ENCODE results near the gene HDAC9.
"Not testable (repeated sequence)": the region's sequence is repeated elsewhere in the genome, so short reads cannot be mapped to it uniquely, and the experiment has no call there.

The HDAC9 gene

DNA sequence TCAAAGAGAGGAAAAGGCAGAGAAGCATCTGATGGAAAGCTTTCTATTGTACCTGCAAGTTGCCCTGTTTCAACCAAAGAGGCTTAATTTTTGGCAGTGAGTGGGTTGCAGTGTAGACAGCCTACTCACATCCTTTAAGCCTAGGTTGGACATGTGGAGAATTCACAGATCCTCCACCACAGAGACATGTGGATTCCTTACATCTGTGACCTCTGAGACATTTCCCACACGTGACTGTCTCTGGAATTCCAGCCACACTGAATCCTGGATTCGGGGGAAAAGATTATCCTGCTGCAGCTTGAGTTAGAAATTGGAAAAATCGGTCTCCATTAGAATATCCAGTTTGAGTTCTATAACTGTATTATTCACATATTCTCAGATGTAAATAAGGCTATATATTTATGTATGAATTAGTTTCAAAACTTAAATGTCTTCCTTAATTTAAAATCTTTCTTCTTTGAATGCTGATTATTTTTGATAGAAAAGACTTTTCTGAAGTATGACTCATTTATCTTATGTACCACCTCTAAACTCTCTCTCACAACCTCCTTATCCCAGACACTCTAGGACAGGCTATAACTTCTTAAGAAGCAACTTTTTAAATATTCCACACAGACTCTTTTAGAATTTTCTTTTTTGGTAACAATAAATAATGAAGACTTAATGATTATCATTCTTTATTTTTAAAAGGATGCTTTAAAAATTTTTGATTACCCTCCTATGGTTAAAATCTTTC, 498.6 kb downstream of the HDAC9 start:
- no peak for DNase-seq

DNA sequence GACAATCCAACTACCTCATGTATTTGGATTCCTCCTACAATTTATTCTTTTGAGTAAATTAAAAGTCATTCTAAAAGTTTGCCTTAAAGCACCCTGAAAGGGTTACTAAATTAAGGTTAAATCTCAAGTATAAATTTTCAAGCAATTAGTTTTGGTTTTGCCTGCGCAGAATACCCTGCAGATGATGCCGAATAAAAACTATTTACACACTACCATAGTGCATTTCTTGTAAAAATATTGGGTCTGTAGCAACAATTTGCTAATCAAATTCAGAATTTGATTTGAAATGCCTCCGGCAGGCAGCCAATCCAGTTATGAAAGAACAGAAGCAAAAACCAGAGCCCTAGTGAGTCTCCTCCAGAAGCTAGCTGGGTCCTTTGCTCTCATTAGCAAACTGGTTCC, 499.7 kb downstream of the HDAC9 start:
- DNase-seq, result no peak

DNA sequence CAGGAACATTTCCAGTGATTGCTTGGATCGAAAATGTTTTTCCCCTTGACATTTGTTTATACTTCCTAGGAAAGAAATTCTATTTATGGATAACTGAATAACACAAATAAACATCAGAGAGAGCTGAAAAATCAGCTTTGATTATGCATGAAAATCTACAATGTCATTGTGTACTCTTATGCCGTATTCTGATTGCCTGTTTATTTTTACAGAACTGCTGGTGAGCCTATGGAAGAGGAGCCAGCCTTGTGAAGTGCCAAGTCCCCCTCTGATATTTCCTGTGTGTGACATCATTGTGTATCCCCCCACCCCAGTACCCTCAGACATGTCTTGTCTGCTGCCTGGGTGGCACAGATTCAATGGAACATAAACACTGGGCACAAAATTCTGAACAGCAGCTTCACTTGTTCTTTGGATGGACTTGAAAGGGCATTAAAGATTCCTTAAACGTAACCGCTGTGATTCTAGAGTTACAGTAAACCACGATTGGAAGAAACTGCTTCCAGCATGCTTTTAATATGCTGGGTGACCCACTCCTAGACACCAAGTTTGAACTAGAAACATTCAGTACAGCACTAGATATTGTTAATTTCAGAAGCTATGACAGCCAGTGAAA, 500.4 kb downstream of the HDAC9 start:
- no peak for DNase-seq

GRCh38 chr7:18996583-18996982, 501.0 kb downstream of the HDAC9 start:
- DNase-seq, result no peak

- DNase-seq, result no peak
Measured at GRCh38 chr7:18997477-18998150, 502.1 kb downstream of the HDAC9 start.

- DNase-seq, result no peak
Measured at GRCh38 chr7:19000410-19000809, 504.9 kb downstream of the HDAC9 start.

DNA sequence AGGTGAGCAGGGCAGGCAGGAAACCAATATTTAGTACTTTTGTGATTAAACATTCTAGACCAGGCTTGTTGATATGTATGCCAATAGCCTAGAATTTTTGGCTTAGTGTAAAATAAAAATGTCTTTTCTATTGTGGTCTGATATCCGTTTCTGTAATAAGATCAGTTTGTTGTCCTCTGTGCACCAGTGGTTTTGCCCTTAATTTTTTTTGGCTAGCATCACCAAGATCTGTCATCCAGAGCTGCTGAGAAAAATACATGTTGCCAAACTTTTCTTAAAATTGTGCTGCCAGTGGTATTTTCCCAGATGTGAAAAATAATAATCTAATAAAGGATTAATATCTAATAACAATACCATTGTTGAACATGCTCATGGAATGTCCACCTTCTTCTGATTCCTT, 506.3 kb downstream of the HDAC9 start:
- DNase-seq, result no peak

DNA sequence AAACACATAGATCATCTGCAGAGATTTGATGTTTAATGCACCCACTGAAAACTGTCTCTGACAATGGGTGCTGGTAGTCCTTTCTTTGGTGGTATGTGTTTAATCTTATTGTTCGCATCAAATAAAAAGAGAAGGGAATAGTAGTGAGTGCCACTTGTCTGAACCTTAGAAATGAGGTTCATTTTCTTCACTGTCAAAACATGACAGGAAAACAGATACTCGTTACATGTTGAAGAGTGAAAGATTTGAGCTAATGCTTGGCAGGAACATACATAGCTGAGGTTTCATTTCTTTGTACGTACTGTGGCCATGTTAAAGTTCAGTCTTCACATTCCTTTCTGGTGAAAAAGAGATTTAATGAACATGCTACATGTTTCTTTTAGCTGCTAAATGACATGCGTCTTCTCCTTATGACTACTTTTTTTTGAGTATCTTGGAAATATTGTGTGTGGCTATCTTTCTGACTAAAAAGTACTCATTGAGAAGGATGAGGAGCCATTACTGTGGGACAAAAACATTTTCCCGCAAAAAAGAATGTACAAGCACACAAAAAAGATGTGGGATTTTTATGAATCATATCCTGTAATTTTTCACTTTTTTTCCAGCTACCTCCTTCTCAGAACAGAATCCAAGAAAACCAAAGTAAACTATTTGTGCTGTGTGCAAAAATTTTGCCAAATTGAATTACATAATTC, 513.8 kb downstream of the HDAC9 start:
- DNase-seq, result no peak

GRCh38 chr7:19009936-19010280, 514.4 kb downstream of the HDAC9 start:
- no peak for DNase-seq

DNA sequence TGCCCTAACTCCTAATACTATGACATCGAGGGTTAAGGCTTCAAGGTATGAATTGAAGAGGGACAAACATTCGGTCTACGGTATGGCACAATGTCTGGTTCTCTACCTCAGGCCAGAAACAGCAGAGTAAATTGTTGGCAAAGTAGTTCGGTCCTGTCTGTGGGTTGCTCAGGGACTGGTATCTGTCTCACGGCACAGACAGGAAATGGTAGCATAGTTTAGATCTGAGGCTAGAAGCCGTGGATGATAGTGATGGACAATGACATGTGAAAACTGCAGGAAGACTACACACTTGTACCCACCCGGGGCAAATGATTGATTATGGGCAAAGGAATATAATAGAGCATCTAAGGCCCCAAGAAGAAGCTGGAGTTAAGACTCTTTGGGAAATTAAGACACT, 515.7 kb downstream of the HDAC9 start:
- no peak for DNase-seq

- DNase-seq, result no peak
Measured at GRCh38 chr7:19015098-19015497, 519.5 kb downstream of the HDAC9 start.

DNA sequence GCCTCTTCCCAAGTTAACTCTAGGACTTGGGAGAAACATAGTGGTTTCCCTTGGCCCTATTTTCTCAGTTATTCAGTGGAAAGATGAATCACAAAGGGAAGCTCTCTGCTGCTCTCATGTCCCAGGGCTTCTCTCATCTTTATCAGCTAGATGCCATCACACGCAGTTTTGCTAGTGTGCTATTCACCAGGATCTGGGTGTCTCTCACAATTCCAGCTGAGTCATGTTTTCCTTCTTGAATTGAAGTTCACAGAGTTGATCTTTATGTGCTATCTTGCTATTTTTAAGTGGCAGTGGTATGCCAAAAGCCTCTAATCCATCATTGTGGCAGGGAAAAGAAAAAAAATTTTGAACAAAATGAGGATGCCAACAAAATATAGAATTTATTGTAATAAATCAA, 520.6 kb downstream of the HDAC9 start:
- no peak for DNase-seq

- DNase-seq, result no peak
Measured at GRCh38 chr7:19017374-19017773, 521.8 kb downstream of the HDAC9 start.

GRCh38 chr7:19020062-19020461, 524.5 kb downstream of the HDAC9 start:
- DNase-seq, result no peak

GRCh38 chr7:19020711-19021110, 525.2 kb downstream of the HDAC9 start:
- DNase-seq, result no peak

GRCh38 chr7:19023477-19023876, 527.9 kb downstream of the HDAC9 start:
- no peak for DNase-seq

DNA sequence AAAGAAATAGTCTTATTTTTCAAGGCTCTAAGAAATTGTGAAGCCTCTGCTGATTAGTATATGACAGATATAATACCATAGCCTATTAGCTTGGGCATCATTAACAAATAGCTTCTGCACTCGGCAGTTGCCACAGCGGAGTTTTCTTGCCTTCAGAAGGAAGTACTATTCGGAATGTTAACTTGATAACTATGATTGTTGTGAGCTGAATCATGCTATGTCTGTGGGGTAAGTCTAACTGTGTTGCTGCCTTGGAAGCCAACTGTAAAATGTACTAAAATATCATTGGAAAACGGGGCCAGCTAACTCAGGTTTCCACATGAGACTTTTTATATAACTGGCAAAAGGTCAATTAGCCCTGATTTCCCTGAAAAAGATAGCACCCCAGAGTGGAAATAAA, 528.7 kb downstream of the HDAC9 start:
- DNase-seq, result no peak

- no peak for DNase-seq
Measured at GRCh38 chr7:19026888-19027287, 531.3 kb downstream of the HDAC9 start.

DNA sequence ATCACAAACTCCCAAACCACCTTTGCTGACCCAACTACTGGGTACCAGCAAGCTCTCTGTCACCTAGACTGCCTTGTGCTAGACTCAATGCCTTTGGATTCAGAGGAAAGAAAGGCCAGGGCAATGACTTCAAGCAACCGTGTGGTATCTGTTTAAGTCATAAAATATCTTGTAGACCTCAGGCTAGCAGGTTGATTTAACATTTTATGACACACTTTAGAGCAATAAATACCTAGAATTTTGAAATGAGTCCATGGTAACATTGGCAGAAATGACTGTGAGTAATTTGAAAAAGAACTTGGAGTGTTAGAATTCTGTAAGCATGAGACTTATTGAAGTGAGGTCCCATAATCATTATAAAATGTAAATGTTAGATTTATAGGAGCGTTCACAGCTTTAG, 534.7 kb downstream of the HDAC9 start:
- DNase-seq, result no peak

GRCh38 chr7:19032942-19033341, 537.4 kb downstream of the HDAC9 start:
- not testable (repeated sequence) for DNase-seq

DNA sequence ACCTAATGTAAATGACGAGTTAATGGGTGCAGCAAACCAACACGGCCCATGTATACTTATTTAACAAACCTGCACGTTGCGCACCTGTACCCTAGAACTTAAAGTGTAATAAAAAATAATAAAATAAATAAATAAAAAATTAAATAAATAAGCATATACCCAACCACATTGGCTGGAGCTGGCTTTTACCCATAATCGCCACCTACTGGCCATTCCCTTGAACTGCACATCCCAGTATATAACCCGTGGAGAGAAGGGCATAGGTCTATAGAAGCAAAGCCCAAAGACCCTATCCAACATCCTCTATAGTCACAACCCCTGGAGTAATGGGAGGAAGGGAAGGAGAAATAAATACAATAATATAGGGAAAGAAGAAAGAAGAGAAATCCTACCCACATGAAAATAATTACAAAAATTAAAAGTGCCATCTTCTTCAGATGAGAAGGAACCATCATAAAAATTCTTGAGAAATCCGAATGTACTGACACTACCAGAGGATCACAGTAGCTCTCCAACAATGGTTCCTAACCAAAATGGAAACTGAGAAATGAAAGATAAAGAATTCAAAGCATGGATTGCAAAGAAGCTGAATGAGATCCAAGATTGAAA, 556.3 kb downstream of the HDAC9 start:
- no peak for DNase-seq

Data from DMS79 (cell line).